NCI-H1436 (cell line): ENCODE data around the gene UTP25.
"Not testable (repeated sequence)": the region's sequence is repeated elsewhere in the genome, so short reads cannot be mapped to it uniquely, and the experiment has no call there.

Source experiments
- DNase-seq: peaks from one replicate; lab custom pipeline; 2025; lab: John Stamatoyannopoulos, UW

UTP25 gene

DNA sequence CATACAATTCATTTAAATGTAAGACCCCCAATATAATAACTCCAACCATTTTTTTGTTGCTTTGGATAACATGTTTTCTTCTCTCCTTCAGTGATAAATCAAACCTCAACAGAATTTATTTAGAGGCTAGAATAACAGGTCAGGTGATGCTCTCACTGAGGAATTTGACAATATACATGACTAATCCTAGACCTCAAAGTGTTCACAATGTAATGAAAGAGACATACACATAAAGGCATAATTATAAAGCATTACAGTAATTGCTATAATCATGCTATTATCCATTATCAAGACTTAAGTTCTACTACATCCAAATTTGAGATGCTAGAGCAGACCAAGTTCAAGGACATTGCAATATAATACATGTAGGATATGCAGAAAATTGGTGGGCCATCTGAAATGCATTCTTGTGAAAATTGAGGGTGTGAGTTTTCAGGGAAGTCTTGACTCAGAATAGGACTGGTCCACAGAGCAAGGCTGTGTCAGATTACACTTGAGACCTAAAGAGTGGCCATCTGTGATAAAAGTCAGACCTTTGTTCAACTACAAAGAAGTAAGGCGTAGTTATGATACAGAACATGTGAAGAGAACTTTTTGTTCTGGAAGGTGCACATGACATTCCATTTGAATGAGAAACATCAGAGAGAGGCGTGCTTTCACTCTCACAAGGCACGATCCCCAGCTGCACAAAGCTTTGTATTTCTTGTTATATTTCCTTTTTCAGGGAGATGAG is 45.5 kb downstream of the UTP25 start:
- DNase-seq, result peak; percentile 87

DNA sequence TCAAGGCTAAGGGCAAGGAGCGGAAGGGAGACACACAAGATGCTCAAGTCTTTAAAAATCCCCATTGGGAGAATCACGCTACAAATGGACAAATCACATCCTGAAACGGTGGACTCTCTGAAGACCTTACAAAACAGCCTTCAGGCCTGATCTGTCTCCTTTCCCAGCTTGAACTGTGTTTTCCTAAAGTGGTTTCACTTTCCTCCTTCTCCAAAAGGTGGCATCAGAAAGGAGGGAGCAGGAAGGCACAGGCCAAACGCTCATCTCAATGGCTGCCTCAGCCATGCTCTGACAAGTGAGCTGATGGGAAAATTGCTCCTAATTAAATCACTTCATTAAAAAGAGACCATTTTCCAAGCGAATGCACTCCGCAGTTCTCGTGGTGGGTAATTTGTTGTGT is 47.7 kb downstream of the UTP25 start:
- DNase-seq, result peak; percentile 91

DNA sequence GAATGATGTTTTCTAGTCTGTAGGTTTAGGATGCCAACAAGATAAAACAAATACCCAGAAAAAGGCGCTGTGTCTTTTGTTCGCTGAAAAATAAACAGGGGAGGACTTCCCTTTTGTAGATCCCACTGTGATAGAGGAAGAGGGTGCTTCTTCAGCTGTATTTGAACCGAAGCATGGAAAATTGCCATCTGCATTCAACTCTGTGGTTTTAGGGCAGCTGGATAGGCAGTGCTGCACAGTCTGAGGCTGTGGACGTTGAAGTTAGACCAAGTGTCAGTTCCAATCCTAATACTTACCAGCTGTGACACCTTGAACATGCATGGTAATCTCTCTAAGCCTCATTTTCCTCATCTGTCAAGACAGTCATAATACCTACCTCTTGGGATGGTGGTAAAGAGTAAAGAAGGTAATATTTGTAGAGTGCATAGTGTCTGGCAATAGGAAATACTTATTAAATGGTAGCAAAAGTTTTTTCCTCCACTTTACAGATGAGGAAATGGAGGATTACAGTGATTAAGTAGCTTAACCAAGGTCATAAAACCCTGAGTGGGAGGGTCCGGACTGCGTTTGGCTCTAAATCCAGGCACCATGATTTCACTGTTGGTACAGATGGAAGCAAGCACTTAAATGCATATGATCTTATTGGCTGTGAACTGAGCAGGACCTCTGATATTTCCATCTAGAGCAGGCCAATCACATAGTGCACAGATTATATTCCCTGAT is 48.5 kb downstream of the UTP25 start:
- DNase-seq, result no peak

DNA sequence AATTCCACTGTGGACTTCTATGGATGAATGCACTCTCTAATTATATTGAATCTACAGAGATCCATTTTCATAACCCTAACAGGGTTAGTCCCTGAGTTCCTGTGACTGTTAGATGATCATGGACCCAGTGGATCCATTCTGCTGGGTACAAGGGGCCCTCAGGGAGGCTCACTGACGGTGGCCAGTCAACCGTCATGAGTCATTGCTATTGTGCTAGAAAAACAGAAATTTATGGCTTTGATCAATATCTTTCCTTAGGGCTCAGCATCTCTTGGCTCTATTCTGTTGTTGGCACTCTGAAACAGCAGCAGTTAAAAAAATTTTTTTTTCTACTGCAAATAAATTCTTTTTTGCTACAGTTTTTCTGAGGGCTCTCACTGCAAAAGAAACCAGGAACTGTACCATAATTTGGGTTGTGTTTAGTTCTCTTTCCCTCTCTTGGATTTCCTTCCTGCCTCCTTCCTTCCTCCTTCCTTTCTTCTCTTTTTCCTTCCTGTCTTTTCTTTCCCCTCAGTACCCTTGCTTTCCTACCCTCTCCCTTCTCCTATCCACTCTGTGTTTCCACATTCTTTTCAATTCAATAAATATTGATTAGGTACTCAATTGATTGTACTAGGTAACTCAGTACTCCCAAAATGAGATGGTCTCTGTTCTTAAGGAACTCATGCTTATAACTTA is 49.5 kb downstream of the UTP25 start:
- DNase-seq, result no peak

DNA sequence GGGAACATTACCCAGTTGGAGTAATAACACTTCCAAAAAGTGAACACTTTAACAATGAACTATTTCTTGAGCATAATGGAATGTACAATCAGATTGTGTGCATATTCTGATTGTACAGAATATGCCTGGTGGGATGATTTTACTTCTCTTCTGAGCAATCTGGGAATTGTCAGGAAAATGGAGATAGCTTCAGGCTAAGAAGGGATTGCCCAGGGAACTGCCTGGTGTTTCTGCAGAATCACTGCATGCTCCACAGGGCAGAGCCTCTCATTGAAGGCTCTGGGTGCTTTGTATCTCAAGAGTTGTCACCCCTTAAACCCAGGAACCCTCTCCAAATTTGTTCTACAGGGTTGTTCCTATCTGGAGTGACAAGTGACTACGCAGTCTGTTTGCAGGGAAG is 51.2 kb downstream of the UTP25 start:
- DNase-seq, result no peak

DNA sequence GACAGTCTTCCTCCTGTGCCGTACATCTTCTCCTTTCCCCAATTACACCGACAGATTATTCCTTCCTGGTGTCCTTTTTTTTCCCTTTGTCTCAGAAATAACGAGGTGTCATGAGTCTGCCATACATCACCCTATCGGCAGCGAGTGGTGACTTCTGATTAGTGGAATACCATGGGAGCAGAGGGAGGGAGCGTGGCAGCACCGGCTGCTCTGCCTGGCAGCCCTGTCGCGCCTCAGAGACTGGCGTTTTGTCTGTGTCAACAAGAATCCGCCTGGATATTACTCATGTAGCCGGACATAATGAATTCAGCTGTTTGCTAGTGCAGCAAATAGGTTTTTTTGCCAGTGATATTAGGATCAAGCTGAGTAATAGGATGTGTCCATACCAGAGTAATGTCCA is 51.8 kb downstream of the UTP25 start:
- peak; percentile 12 for DNase-seq

DNA sequence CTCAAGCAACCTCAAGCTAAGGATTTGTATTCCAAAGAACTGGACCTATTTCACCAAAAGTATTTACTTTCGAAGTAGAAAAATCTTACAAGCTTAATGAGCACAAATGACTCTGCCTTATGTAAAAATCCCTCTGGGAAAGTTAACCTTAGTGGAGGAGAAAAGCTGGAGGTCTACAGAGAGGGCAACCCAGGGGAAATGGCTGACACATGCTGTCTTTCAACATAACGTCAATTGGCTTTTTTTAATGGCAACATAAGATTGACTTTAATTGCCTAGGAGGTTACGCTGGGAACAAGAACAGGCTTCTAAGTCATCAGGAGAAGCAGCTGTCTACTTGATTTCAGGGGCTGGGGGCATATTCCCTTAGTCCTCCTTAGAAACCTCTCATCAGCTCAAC is 52.3 kb downstream of the UTP25 start:
- peak; percentile 47 for DNase-seq

DNA sequence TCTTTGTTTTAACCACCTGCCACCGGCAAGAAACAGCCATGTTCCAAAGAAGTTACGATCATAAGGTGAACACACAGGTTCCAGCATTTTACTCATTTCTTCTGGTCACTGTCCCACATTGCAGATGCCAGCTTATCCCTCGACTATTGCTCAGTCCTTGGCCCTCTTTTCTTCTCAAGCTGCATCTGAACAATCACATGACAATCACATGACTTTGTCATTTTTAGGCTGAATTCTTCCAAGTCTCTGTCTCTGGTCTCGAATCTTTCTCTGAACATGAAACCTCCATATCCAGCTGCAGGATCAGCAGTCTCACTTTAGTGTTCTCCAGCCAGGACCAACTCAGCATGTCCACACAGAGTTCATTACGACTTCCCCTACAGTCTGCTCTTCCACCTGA is 53.8 kb downstream of the UTP25 start:
- no peak for DNase-seq

DNA sequence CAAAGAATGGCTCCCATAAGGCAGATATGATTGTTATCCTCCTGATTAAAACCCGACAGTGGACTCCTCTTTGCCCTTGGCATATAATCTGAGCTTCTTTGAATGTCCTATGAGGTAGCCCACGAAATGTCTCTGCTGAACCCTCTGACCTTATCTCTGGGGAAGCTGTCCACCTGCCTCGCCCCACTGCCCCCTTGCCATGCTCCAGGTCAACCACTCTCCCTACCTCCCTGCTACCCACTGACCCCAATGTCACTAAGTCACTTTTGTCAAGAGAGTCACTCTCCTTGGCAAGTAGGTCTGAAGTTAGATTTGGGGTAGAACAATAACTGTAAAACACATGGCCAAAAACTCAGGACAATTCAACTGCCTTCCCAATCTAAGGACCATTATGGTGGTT is 54.5 kb downstream of the UTP25 start:
- DNase-seq, result no peak

DNA sequence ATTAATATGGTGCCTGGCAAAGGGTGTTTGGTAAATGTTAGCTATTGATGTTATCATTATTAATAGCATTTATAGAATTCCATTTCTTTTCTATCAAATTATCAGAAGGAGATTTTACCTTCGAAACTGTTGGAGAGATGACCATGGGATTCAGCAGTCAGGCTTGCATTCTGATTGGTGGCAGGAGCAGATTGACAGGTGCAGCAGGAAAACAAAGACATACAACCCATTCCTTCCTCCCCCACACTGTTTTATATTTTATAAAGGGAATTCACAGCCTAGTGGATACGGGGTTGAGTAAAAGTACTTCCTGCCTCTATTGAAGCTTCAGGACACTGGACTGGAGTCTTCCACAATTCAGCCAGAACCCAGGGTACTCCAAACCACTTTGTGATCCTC is 55.2 kb downstream of the UTP25 start:
- no peak for DNase-seq

DNA sequence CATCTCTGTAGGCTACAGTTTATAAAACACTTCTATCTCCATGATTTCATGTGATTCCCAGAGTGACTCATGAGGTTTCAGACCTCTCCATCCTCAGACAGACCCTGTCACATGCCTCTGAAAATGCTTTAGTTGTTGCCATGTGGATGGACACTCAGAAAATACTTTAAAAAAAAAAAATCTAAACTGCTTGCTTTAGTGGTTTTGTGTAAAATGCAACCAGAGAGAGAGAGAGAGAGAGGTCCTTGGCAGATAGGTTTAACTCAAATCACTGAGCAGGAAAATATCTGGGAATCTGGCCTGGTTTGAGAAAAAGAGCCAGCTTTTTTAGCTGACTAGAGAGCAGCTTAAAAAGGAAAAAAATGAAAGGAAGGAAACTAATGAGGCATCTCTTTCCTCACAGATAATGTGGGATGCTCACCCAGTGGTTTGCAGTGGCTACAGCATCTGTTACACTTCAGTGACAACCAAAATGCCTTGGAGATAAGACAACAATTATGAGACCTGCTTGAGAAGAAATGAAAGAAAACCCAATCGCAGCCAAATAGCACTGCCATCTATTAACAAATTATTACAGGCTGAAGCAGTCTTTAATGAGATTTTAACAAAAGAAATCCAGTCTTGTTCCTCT is 55.7 kb downstream of the UTP25 start:
- DNase-seq, result no peak

DNA sequence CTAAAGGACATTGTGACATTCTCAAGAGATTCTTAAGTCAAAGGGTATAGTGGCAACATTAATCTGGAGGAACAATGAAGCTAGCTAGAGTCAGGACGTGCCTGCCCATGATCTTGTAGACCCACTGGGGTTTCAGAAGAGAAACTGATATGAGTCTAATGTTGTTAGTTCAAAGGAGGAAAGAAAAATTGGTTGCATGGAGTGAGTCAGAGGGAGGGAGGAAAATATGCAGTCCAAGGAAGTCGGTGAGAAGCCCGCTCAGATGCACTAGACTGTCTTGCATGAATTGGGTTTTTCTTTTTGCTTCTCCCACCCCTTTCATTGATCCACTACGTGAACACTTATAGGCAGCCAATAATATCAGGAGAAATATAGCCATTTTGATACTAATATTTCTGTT is 56.5 kb downstream of the UTP25 start:
- DNase-seq, result no peak

DNA sequence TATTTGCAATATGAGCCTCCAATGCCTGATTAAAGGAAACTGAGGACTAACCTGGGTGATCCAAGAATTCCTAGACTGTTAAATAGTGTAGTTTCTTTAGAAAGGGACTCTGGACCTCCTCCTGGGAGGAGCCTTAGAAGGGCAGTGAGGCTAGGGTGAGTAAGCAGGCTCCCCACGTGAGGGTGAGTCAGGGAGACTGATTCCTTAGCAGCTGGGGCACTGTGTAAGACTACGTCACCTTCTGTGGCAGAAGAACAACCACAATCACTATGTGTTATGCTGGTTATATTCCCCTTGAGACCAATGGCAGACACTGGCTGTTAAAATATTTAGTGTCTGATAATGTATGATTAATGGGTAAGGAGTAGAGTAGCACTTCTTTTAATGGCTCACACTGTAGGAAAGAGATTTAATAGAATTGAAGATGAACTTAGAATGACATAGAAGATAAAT is 56.9 kb downstream of the UTP25 start:
- no peak for DNase-seq

DNA sequence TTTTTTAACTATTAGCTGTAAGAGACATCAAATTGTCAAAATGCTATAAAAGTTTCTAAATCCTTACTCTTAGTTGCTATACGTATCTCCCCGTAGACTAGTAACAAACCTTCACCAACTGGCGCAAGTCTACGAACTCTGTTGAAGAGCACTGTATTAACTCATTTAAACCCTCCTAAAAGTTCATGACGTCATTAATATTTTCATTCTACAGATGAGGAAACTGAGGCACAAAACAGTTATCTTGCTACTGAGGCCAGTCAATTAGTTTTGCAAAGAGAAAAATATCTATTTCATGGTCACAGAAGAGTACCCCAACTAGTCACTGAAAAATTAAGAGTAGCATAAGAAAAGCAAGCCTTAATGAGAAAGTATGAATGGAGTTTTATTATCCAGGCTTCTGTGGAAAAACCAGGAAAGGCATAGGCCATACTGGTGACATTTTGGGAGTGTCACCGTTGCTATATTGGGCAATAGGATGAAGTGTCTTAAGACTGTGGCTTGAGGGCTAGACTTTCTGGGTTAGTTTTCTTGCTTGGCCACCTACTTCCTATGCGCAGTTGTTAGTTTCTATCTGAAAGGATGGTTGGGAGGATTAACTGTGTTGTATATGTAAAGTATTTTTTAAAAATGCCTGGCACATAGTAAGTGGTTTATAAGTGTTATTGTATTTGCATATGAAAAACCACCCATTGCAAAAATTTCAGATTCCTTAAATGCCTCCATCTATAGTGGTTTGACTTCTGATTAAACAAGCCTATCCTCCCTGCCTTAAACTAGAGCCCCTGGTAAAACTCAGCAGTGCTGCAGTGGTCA is 57.8 kb downstream of the UTP25 start:
- no peak for DNase-seq

DNA sequence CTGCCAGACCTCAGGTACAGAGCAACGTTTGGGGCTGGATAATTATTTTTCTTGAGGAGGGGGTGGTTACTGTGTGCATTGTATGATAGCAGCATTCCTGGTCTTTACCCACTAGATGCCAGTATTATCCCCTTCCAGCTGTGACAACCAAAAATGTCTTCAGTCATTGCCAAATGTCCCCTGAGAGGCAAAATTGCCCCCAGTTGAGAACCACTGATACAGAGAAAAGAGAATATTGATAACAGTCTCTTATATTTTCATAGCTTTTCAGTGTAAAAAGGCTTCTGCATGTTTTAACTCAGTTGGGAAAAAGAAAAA is 58.4 kb downstream of the UTP25 start:
- no peak for DNase-seq

DNA sequence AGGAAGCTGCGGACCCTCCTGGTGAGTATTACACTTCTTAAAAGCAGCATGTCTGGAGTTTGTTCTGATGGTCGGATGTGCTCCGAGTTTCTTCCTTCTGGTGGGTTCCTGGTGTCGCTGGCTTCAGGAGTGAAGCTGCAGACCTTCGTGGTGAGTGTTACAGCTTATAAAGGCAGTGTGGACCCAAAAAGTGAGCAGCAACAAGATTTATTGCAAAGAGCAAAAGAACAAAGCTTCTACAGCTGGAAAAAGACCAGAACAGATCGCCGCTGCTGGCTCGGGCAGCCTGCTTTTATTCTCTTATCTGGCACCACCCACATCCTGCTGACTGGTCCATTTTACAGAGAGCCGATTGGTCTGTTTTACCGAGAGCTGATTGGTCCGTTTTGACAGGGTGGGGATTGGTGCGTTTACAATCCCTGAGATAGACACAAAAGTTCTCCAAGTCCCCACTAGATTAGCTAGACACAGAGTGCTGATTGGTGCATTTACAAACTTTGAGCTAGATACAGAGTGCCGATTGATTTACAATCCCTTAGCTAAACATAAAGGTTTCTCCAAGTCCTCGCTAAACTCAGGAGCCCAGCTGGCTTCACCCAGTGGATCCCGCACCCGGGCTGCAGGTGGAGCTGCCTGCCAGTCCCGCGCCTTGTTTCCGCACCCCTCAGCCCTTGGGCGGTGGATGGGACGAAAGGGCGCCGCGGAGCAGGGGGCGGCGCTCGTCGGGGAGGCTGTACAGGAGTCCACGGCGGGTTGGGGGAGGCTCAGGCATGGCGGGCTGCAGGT is 60.7 kb downstream of the UTP25 start:
- not testable (repeated sequence) for DNase-seq

DNA sequence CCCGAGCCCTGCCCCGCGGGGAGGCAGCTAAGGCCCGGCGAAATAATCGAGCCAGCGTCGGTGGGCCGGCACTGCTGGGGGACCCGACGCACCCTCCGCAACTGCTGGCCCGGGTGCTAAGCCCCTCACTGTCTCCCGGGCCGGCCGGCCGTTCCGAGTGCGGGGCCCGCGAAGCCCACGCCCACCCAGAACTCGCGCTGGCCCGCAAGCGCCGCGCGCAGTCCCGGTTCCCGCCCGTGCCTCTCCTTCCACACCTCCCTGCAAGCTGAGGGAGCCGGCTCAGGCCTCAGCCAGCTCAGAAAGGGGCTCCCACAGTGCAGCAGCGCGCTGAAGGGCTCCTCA is 61.3 kb downstream of the UTP25 start:
- DNase-seq, result no peak

DNA sequence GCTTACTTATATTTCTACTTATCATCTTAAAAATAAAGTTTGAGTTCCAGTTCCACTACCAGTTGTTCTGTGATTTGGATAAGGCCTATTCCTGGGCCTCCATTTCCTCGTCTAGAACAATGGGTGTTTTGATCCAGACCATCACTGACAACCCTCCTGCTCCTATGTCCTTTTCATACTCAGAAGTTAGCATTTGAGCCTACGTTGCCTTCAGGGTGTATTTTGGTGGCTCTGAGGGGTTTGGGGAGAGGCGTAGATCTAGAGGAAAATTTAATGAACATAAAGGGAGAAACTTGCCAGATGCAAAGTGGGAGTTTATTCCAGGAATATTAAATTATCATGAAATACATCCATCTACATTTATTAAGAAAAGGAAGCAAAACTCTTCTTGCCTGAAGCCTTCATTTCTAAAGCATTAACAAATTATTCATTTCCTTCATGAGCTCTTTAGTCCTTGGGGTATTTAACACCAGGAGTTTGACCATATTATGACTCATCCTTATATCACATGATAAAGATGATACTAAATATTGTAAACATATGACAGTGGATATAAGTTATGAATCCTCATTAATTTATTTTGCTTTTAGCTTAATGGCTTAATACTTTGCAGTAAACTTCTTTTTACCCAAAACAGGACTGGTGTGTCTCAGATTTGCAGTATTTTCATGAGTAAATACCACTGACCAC is 63.0 kb downstream of the UTP25 start:
- no peak for DNase-seq

DNA sequence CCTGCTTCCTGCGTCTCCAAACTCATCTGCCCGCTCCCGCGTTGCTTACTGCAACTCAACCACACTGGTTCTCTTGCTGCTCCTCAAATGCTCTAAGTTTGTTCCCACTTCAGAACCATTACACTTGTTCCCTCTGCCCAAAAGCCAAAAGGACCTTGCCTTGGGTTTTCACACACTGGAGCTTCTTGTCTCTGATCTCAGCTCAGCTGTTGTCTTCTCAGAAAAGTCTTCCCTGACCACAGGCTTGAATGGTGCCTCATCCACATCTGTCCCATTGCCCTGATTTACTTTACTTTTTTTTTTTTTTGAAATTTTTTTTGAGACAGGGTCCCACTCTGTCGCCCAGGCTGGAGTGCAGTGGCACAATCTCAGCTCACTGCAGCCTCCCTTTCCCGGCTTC is 66.0 kb downstream of the UTP25 start:
- DNase-seq, result no peak

DNA sequence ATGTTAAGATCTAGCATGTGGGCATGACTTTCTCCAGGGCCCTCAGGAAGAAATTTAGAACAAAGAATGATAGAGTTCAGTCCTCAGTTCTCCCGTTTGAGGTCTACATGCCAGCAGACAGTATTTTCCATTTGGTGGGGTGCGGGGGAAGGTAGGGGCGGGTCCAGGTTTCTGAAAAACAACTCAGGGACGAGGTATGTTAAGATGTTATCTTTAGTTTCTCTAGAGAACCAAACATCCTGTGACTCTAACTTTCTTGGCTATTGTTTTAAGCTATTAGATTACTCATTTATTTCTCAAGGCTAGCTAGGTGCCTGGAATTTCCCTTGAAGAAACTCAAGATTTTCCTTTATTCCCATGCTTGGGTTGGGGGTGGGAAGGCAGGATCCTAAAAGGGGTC is 67.9 kb downstream of the UTP25 start:
- no peak for DNase-seq

DNA sequence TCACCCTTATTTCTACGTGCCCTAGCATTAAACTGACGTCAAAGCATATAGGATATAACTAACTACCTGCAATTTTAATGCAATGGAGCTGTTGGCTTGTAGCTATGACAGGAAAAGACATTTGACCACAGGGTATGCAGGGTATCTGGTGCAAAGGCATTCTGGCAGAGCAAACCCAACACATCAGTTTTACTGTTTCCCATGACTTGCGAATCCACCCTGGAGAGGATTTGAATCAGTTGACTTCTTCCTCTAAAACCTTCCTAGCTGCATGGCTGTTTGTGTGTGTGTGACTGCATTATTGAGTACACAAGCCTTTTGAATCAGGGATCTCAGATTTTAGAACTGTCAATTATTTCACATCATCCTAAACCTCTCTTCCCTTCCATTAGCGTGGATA is 68.6 kb downstream of the UTP25 start:
- DNase-seq, result no peak
